Activated T-helper 9 cell treated with anti-CD3 and anti-CD28 coated beads, Interleukin-2, amount 50 U/mL, for 16 hours (primary cell): ENCODE results near the gene MTRF1.
"Not testable (repeated sequence)": the region's sequence is repeated elsewhere in the genome, so short reads cannot be mapped to it uniquely, and the experiment has no call there.

Source experiments
- DNase-seq: peaks from one replicate; pipeline ENCODE4 v3.0.0-alpha.2; 2020; ENCODE audit warnings: low read depth

The MTRF1 gene

GRCh38 chr13:41222259-41222852, 41.0 kb downstream of the MTRF1 start:
- DNase-seq = peak; percentile 21

DNA sequence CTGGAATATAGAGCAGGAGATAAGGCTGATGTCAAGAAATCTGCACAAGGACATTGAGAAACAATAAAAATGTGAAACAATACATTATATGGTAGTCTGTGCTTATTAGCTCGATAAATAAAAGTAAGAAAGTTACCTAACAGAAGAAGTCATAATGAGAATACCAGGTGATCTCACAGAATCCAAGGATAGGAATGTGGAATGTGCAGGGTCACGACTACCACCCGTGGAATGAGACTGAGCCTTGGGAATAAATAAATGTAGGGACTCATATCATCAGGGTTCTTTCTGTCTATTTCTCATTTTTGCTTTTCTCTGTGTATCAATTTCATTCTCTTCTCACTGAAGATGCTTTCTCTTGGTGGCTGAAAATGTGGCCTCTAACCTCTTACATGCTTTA, 43.0 kb downstream of the MTRF1 start:
- no peak for DNase-seq

DNA sequence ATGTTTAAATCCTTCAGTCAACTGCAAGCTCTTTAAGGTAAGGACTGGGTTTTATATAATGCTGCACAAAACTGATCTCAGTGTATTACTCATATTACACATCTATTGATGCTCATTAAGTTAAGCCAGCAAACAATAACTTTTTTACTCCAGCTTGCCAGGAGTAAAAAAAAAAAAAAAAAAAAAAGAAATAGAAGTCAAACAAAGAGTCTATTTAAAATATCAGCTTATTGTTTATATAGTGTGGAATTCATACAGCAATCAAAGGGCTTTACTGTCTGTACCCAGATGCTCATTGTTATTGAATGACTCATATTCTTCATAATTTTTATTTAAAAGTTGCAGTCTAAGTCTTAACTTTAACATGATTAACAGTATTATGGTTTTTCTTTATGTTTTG, 47.2 kb downstream of the MTRF1 start:
- no peak for DNase-seq

- DNase-seq = no peak
These were observed 49.5 kb downstream of the MTRF1 start for GRCh38 chr13:41213919-41214318.

- DNase-seq = no peak
These were observed 50.1 kb downstream of the MTRF1 start for GRCh38 chr13:41213316-41213715.

GRCh38 chr13:41212881-41213280, 50.5 kb downstream of the MTRF1 start:
- DNase-seq = no peak

DNA sequence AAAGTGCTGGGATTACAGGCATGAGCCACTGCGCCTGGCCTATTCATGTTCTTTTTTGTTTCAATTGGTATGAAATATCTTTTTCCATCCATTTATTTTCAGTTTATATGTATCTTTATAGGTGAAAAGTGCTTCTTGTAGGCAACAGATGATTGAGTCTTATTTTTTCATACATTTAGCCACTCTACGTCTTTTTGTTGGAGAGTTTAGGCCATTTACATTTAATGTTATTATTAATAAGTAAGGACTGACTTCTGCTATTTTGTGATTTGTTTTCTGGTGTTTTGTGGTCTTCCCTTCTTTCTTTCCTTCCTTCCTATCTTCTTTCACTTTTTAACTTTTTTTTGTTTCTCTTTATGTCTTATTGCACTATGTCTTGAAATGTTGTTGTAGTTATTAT, 52.3 kb downstream of the MTRF1 start:
- no peak for DNase-seq

- no peak for DNase-seq
These were observed 56.9 kb downstream of the MTRF1 start for GRCh38 chr13:41206467-41206866.

GRCh38 chr13:41203810-41204209, 59.6 kb downstream of the MTRF1 start:
- no peak for DNase-seq

- DNase-seq = no peak
These were observed 63.2 kb downstream of the MTRF1 start for GRCh38 chr13:41200126-41200525.

DNA sequence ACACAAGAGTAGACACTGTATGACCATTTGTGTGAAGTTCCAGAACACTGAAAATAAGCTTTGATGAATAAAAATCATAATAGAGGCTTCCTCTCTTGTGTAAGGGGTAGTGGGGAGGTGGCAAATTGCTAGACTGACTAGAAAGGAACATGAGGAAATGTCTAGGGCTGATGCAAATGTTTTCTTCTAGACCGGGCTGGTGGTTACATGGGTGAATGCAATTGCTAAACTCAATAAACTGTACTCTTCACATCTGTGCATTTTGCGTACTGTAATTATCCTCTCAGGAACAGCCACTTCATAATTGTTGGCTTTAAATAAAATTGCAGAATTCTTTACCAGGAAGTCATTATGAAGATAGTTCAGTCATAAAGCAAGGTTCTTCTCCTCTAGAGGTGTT, 63.9 kb downstream of the MTRF1 start:
- no peak for DNase-seq

DNA sequence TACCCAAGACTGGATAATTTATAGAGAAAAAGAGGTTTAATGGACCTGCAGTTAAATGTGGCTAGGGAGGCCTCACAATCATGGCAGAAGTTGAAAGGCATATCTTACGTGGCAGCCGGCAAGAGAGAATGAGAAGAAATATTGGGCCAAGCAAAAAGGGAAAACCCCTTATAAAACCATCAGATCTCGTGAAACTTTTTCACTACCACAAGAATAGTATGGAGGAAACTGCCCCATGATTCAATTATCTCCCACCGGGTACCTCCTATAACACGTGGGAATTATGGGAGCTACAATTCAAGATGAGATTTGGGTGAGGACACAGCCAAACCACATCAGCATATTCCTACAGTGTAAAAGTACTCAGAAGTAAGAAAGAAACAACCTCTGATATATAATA, 64.3 kb downstream of the MTRF1 start:
- no peak for DNase-seq

DNA sequence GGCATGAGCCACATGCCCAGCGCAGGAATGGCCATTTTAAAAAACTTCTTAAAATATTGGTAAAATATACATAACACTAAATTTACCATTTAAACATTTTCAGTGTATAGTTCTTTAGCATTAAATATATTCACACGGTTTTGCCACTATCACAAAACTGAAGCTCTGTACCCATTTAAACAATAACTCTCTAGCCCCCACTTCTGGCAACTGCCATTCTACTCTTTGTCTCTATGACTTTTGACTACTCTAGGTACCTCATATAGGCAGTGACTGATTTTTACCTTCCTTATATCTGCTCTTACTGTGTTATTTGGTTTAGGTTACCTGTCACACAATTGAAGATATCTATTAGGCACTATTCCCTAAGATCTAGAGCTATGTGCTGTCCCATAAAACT, 66.8 kb downstream of the MTRF1 start:
- no peak for DNase-seq

- no peak for DNase-seq
These were observed 67.4 kb downstream of the MTRF1 start for GRCh38 chr13:41196011-41196410.

GRCh38 chr13:41193919-41194824, 69.2 kb downstream of the MTRF1 start, which contains the start of gene KBTBD7:
TSS of gene KBTBD7 (minus strand) at chr13:41194569. CDS start at chr13:41194257, 312 bp downstream.
- DNase-seq = peak; percentile 90

- DNase-seq = no peak
These were observed 69.9 kb downstream of the MTRF1 start for GRCh38 chr13:41193469-41193868.

DNA sequence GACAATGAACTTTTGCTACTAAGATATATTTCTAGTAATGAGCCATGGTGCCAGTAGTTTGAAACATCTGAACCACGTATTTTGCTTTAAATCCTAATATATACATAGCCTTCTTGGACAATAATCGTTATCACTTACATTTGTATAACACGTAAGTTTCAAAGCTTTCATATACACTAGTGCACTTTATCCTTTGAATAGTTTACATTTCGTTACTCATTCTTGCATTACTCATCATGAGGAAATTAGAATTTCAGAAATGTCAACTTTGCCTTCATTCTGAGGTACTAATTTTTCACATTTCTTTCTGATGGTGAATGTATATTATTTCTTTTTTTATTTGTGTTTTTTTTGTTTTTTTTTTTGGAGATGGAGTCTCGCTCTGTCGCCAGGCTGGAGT, 74.8 kb downstream of the MTRF1 start:
- no peak for DNase-seq

DNA sequence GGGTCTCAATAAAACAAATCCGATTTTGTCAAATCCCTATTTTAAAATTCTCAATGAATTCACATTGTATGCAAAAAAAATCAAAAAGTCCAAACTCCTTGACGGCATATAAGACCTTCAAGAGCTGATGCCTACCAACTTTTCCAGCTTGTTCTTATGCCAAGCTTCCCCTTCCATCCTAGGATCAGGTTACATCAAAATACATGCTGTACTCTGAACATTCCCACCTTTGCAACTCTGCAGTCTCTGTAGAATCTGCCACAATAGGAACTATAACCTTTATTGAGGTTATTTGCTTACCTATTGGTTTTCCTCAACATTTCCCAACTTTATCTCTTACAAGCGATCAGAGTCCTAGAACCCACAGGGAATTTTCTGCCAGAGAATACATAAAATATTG, 76.9 kb downstream of the MTRF1 start:
- DNase-seq = no peak

DNA sequence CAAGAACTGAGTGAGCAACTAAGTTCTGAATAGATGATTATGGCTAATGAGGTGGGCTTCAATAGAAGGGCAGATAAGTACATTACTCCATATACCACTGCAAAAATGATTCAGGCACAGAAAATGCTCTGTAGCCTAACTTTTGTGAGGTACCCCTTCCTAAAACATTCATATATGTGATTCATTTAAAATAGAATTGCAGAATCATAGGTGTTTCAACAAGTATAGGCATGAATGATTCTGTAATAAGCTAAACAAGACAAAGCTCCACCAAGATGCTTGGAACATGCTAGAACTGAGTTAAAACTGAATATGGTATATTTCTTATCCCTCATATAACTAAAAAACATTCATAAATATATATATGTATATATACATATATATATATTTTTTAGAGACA, 81.1 kb downstream of the MTRF1 start:
- no peak for DNase-seq

DNA sequence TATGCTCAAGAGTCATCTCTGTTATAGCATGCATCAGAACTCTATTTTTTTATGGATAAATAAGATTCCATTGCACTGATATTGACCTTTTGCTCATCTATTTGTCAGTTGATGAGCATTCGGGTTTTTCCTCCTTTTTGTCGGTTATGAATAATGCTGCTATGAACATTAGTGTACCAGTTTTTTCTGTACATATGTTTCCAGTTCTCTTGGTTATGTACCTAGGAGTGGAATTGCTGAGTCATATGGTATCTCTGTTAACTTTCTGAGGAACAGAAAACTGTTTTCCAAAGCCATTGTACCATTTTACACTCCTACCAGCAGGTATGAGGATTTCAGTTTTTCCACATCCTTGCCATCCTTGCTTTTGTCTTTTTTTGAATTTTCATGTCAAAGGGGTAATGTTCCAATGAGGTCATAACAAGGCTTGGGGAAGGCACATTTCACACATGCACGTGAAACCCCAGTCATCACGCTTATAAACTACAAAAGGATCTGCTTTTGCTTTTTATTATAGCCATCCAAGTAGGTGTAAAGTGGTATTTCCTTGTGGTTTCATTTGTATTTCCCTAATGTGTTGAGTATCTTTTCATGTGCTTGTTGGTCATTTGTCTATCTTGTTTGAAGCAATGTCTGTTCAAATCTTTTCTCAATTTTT, 83.7 kb downstream of the MTRF1 start:
- DNase-seq = no peak

DNA sequence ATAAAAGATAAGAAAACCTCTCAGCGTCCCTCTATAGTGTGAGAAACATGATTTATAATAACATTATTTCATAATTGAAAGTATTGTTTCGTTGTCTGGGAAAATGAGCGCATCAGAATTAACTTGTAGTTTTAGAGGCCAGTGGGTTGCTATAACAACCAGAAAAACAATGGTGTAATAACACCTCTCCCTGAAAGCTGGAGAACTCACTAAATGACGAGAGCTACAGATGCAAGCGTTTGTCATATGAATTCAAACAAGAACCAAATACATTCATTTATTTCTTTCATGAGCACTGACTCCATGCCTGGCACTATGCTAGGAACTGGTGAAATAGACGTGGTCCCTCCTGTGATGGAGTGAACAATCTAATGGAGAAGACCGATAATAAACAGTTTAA, 85.3 kb downstream of the MTRF1 start:
- no peak for DNase-seq

DNA sequence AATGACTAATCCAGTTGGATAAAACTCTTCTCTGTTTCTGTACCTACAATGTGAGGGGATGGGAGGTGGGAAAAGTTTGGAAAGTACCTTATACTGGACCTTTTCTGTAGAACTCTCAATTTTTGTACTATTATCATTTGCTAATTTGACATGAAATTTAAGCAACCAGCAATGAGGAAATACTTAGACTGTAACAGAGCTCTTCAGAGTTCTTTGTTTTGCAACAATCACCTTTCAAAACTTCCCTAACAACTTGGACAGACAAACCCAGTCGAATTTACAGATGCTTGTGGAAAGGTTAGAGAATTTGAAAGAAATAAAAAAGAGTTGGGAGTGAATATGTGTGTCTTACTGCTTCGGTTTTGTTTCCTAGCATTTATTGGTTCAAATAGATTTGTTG, 85.8 kb downstream of the MTRF1 start:
- DNase-seq = no peak

- not testable (repeated sequence) for DNase-seq
These were observed 87.8 kb downstream of the MTRF1 start for GRCh38 chr13:41175576-41175975.
